NCI-H1092 treated with DMSO at 0.1 percent for 48 hours (cell line): ENCODE measurements around the gene CDK14.
A peak's percentile ranks its signal among the peaks of the same experiment; 100 is the strongest.

Source experiments
- DNase-seq: peaks from one replicate; lab custom pipeline; 2025; lab: John Stamatoyannopoulos, UW

The CDK14 gene

GRCh38 chr7:90596671-90597562, 796 bp downstream of the CDK14 start:
- peak; percentile 79 for DNase-seq

GRCh38 chr7:90597563-90598253, 1.6 kb downstream of the CDK14 start:
- peak; percentile 37 for DNase-seq

- DNase-seq = no peak
These were observed 2.9 kb downstream of the CDK14 start for GRCh38 chr7:90599038-90599437.

DNA sequence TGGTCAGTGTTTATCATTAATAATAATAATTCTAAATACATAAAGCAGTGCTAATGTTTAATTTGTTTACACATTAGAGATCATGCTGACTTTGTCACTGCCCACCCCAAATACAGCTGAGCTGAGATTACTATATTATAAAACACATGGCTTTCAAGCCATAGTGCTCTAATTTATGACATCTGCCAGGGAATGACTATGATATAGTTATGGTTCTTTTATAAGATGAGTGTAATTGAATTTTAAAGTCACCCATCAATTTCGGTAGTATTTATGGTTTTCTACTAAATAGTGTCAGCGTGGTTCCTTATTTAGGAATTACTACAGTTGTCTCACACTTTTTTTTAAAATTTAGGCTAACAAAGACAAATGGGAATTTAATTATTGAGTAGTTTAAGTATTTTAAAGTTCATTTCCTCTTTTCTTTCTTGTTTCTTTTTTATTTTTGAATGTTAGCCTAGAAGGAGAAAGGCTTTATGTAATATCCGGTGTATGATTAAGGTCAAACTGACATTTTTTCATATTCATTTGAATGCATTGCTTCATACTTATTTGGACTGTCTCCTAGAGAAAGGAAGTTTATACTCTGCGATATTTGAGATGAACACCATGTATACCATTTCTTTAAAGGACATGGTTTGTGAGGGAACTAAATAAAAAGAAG, 3.9 kb downstream of the CDK14 start:
- DNase-seq = no peak

DNA sequence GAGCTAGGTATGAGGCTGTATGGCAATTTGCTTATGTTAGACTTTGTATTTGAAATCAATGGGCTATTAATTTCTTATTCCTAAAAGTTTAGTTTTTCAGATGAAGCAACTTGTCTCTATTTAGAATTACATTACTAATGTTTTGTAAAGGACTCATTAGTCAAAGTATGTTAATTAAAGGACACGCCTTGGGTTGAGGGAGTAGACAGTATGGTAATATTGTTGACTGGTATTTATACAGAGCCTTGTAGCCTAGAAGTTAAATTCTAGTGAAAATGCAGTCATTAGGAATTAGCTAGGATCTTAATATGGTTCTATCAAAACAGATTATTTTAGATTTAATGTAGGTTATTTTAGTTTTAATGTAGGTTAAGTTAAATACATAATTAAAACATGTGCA, 6.2 kb downstream of the CDK14 start:
- no peak for DNase-seq

DNA sequence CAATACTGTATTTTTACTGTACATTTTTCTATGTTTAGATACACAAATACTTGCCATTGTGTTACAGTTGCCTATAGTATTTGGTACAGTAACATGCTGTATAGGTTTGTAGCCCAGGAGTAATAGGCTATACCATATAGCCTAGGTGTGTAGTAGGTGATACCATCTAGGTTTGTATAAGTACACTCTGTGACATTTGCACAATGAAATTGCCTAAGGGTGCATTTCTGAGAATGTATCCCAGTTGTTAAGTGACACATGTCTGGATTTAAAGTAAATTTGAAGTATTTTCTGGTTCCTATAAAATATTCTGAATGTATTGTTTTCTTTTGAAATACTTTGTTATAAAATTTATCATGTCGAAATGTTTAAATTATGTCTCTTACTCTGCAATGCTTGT, 7.2 kb downstream of the CDK14 start:
- no peak for DNase-seq

DNA sequence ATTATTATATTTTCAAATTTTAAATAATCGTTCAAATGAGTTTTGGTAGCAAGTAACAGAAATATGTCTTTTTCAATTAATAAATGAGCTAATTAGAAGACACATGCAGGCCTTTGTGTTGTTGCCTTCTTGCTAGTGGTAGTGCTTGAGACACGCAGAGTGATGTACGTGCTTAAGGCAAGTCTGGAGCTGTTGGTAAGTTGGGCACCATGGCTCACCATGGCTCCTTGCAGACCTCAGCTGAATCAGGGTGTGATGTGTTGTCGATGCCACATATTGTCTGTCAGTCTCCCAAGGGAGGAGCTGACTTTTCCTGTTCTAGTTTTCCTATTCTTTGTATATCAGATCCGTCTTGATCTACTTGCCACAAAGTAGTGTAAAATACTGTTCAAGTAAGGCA, 8.3 kb downstream of the CDK14 start:
- peak; percentile 62 for DNase-seq

GRCh38 chr7:90605055-90605454, 8.9 kb downstream of the CDK14 start:
- DNase-seq = peak; percentile 95

DNA sequence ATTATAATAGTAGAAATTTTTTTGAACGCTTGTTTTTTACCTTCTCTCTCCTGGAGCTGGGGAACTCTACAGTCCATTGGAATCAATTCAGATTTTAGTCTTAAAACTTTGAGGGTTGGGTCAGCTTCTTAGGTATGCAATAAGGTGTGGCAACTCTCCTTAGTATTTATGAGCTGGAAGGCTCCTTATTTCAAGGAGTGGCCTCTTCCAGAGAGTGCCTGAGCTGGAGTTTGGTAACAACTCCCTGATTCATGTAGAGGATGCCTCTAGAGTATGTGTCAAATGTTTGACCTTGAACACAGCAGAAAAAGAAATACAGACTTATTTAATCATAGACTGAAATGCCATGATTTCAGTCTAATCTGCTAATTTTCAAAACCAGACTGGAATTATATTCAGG, 11.1 kb downstream of the CDK14 start:
- DNase-seq = no peak

DNA sequence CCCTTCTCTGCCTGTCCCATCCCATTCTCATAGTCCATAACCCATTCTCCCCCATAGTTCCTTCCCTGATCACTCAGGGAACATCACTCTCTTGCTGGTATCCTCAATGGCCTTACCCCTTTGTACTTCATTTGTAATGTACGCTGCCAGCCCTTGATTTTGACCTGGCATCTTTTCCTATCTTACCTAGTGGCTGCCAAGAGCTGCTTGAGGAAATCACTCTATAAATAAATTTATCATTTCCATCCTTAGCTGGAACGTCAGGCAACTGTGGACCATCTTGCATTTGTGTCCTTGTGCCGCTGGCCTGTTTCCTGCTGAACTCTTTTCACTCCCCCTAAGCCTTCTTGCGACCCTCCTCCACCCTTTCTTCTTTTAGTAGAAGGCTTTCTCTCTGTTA, 14.0 kb downstream of the CDK14 start:
- DNase-seq = no peak

- DNase-seq = no peak
These were observed 15.0 kb downstream of the CDK14 start for GRCh38 chr7:90611115-90611514.

DNA sequence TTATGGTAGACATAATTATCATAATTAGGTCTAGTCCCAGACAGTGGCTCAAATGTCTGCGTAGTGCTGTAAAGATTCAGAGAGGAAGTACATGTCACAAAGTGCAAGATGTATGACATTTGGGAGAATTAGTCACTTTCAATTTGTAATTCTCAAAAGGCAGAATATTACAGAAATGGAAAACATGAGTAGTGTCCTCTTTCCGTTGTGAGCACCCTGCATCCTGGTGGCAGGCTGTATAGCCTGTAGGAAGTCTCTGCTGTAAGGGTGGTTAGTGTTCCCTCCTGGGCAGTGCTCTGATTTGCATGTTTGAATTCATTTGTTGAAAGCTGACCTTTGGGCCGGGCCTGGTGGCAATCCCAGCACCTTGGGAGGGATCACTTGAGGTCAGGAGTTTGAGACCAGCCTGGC, 17.0 kb downstream of the CDK14 start:
- no peak for DNase-seq

DNA sequence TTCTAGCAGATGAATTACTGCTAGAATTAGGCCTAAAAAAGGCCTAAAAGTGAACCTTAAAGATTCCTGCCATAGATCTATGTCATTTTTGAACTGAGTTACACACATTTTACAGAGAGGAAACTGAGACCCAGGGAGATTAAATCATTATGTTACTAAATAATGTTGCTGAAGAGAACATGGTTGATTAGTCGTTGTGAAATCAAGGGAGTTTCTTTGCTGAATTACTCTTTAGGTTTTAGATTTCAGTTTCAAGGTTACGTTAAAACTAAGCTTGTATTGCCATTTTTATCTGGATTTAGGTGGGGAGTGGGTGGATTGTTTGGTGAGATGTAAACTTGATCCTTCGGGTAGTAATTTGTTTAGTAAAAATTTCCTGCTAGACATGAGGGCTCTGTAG, 21.3 kb downstream of the CDK14 start:
- no peak for DNase-seq

GRCh38 chr7:90618876-90619275, 22.8 kb downstream of the CDK14 start:
- DNase-seq = peak; percentile 81

DNA sequence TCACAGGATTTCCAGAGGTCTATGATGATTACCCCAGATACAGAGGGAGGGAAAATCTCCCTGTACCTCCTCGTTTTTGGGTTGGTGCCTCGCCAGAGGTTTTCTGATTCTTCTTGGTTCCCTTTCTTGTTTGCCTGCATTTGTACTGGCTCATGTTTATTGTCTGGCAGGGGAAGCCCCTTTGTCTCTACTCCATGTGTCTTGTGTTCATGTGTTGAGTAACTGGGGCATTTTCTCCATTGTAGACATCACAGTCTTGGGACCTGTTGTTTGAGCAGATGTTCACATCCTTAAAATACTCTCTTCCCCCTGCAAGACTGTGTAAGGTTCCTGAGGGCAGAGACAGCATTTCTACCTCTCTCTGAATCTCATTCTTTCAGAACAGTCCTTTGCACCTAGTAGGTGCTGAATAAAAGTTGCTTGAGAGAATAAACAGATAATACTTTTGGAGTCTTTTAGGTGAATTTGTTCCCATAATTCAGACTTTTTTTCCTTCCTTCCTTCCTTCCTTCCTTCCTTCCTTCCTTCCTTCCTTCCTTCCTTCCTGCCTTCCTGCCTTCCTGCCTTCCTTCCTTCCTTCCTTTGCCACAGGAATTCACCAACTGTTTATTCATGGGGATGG, 25.1 kb downstream of the CDK14 start:
- no peak for DNase-seq

- DNase-seq = no peak
These were observed 25.6 kb downstream of the CDK14 start for GRCh38 chr7:90621747-90622140.

GRCh38 chr7:90622670-90623069, 26.5 kb downstream of the CDK14 start:
- DNase-seq = no peak

DNA sequence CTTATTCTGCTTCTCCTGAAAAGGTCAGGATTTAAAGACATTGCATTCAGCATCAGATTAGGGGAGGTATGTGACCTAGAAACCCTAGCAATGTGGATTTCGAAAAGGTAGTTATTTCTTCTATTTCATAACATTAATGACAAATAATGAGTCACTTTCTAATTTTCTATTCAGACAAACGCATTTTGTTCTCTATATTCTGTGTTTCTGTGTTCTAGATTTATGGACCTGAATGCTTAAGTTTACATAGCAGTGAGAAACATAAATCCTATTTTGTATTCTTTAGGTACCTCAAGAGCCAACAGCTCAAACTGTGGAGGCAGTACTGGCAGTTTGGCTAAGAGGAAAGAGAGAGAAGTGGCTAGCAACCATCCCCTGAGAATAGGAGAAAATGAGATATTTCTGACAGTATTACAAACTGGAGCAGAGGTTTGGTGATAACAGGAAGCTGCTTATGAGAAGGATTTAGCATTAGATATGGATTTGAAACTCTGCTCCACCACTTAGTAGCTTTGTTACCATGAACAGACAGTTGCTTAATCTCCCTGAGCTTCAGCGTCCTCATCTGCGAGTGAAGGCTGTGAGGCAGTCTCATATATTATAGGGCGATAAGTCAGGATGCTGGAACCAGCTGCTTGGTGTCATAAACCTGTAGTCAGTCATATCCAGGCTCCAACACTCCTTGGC, 28.2 kb downstream of the CDK14 start:
- DNase-seq = no peak

- DNase-seq = no peak
These were observed 28.9 kb downstream of the CDK14 start for GRCh38 chr7:90625051-90625450.

GRCh38 chr7:90625562-90625961, 29.4 kb downstream of the CDK14 start:
- peak; percentile 63 for DNase-seq

DNA sequence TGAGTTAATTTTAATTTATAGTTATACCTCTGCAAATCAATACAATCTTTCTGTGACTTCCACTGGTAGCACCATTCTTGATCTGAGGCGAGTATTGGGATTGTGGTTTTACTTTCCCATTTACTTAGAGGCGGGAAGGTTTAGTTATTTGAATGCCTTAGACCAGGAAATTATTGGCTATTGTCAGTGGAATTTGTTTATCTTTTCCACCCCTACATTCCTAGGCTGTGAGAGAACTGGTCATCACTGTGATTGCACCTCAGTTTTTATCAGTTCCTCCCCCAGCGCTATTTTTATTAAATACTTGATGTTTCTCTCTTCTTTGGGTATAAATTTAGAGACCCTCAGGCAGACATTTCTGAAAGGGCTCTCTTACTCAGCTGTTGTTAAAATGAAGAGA, 29.9 kb downstream of the CDK14 start:
- no peak for DNase-seq
